Measurements from ENCODE around the gene EFCAB9.
"Not testable (repeated sequence)": the region's sequence is repeated elsewhere in the genome, so short reads cannot be mapped to it uniquely, and the experiment has no call there.

The EFCAB9 gene

GRCh38 chr5:172150514-172151425 is 43.2 kb upstream of the EFCAB9 start:
- Histone ChIP-seq H3K9ac (peak overlapping the region; percentile 27; the same call in 1 of the 2 replicates), H3K27ac (peak overlapping the region; percentile 37; the same call in 1 of the 2 replicates), H3K4me2 (peak overlapping the region; percentile 69), H3K4me1 (peaks cover 80% of the 10 kb centered on the region), H3K27me3 (no peaks in the 10 kb centered on the region), H3K4me3 (no peak overlapping the region), H3K36me3 (peaks cover 84% of the 10 kb centered on the region), H3K9me3 (no peaks in the 10 kb centered on the region), H4K20me1 (peaks cover 87% of the 10 kb centered on the region)
- TF ChIP-seq Cebpa-rat (IDR thresholded peaks at IDR 0.05) = no peak

- no peak overlapping the region for H3K4me3 ChIP-seq
- peaks cover 84% of the 10 kb centered on the region for H3K36me3 ChIP-seq
- no peaks in the 10 kb centered on the region for H3K9me3 ChIP-seq
- H3K27ac ChIP-seq = no peak overlapping the region
- peak overlapping the region; percentile 69; the same call in 1 of the 2 replicates for H3K4me2 ChIP-seq
- no peak for TF ChIP-seq Cebpa-rat (IDR thresholded peaks at IDR 0.05)
- H3K9ac ChIP-seq = peak overlapping the region; percentile 11; the same call in 1 of the 2 replicates
- peaks cover 87% of the 10 kb centered on the region for H4K20me1 ChIP-seq
- peaks cover 80% of the 10 kb centered on the region for H3K4me1 ChIP-seq
- no peaks in the 10 kb centered on the region for H3K27me3 ChIP-seq
Measured at GRCh38 chr5:172151661-172152210, 42.2 kb upstream of the EFCAB9 start.

GRCh38 chr5:172153695-172154094 is 40.3 kb upstream of the EFCAB9 start:
- no peak overlapping the region for H3K9ac ChIP-seq
- H3K4me1 ChIP-seq = peaks cover 81% of the 10 kb centered on the region
- peak overlapping the region; percentile 20; the same call in 1 of the 2 replicates for H3K4me2 ChIP-seq
- H3K4me3 ChIP-seq = no peak overlapping the region
- H3K27ac ChIP-seq = no peak overlapping the region
- H3K9me3 ChIP-seq = no peaks in the 10 kb centered on the region
- peaks cover 81% of the 10 kb centered on the region for H4K20me1 ChIP-seq
- peaks cover 79% of the 10 kb centered on the region for H3K36me3 ChIP-seq
- H3K27me3 ChIP-seq = no peaks in the 10 kb centered on the region
- TF ChIP-seq Cebpa-rat (IDR thresholded peaks at IDR 0.05) = no peak

GRCh38 chr5:172155101-172155500 is 38.9 kb upstream of the EFCAB9 start:
- H3K9ac ChIP-seq, H3K27me3 ChIP-seq, H3K9me3 ChIP-seq, H3K27ac ChIP-seq, H3K4me3 ChIP-seq: not testable (repeated sequence)
- Histone ChIP-seq H3K36me3 (peaks cover 72% of the 10 kb centered on the region), H4K20me1 (peaks cover 85% of the 10 kb centered on the region), H3K4me2 (peak overlapping the region; percentile 71; the same call in 1 of the 2 replicates), H3K4me1 (peaks cover 90% of the 10 kb centered on the region)

GRCh38 chr5:172156541-172156994 is 37.4 kb upstream of the EFCAB9 start:
- Histone ChIP-seq H3K4me3 (no peak overlapping the region), H3K9me3 (no peaks in the 10 kb centered on the region), H3K4me2 (peak overlapping the region; percentile 71), H4K20me1 (peaks cover 85% of the 10 kb centered on the region), H3K4me1 (peaks cover 90% of the 10 kb centered on the region), H3K27me3 (no peaks in the 10 kb centered on the region), H3K9ac (peak overlapping the region; percentile 27; the same call in 1 of the 2 replicates), H3K36me3 (peaks cover 75% of the 10 kb centered on the region), H3K27ac (peak overlapping the region; percentile 57)
- TF ChIP-seq Cebpa-rat (IDR thresholded peaks at IDR 0.05) = no peak

GRCh38 chr5:172159016-172159415 is 35.0 kb upstream of the EFCAB9 start:
- peaks cover 94% of the 10 kb centered on the region for H3K4me1 ChIP-seq
- peaks cover 71% of the 10 kb centered on the region for H3K36me3 ChIP-seq
- H4K20me1 ChIP-seq = peaks cover 85% of the 10 kb centered on the region
- no peaks in the 10 kb centered on the region for H3K9me3 ChIP-seq
- no peak for TF ChIP-seq Cebpa-rat (IDR thresholded peaks at IDR 0.05)
- H3K4me2 ChIP-seq = peak overlapping the region; percentile 35
- peak overlapping the region; percentile 15; the same call in 1 of the 2 replicates for H3K27ac ChIP-seq
- no peak overlapping the region for H3K4me3 ChIP-seq
- no peak overlapping the region for H3K9ac ChIP-seq
- H3K27me3 ChIP-seq = no peaks in the 10 kb centered on the region

- Histone ChIP-seq H4K20me1 (peaks cover 94% of the 10 kb centered on the region), H3K27ac (peak overlapping the region; percentile 22; the same call in 1 of the 2 replicates), H3K9me3 (no peaks in the 10 kb centered on the region), H3K4me2 (peak overlapping the region; percentile 35), H3K27me3 (no peaks in the 10 kb centered on the region), H3K4me3 (no peak overlapping the region), H3K9ac (no peak overlapping the region), H3K36me3 (peaks cover 66% of the 10 kb centered on the region), H3K4me1 (peaks cover 96% of the 10 kb centered on the region)
- no peak for TF ChIP-seq Cebpa-rat (IDR thresholded peaks at IDR 0.05)
Measured at GRCh38 chr5:172160506-172160905, 33.5 kb upstream of the EFCAB9 start.

GRCh38 chr5:172162323-172162986 is 31.5 kb upstream of the EFCAB9 start:
- TF ChIP-seq Cebpa-rat (IDR thresholded peaks at IDR 0.05) = no peak
- Histone ChIP-seq H4K20me1 (peaks cover 84% of the 10 kb centered on the region), H3K9me3 (no peaks in the 10 kb centered on the region), H3K9ac (no peak overlapping the region), H3K4me2 (peak overlapping the region; percentile 22; the same call in 1 of the 2 replicates), H3K4me1 (peaks cover 95% of the 10 kb centered on the region), H3K27ac (0 out of 2 replicates have a peak overlapping the region, but pooled peaks have one; percentile 14), H3K4me3 (no peak overlapping the region), H3K27me3 (no peaks in the 10 kb centered on the region), H3K36me3 (peaks cover 63% of the 10 kb centered on the region)

- no peak overlapping the region for H3K4me2 ChIP-seq
- H3K9me3 ChIP-seq = no peaks in the 10 kb centered on the region
- H3K9ac ChIP-seq = no peak overlapping the region
- H3K36me3 ChIP-seq = peaks cover 63% of the 10 kb centered on the region
- H3K4me3 ChIP-seq = no peak overlapping the region
- no peak for TF ChIP-seq Cebpa-rat (IDR thresholded peaks at IDR 0.05)
- H4K20me1 ChIP-seq = peaks cover 84% of the 10 kb centered on the region
- peaks cover 95% of the 10 kb centered on the region for H3K4me1 ChIP-seq
- H3K27me3 ChIP-seq = no peaks in the 10 kb centered on the region
- H3K27ac ChIP-seq = peak overlapping the region; percentile 14; the same call in 1 of the 2 replicates
Measured at GRCh38 chr5:172162987-172163343, 31.0 kb upstream of the EFCAB9 start.
